ENCODE measurements around the gene AMH. TPM values are rescaled to one million over a fixed set of nuclear protein-coding genes. Genes with fewer than 3 reads are reported as not detected.

Gene AMH
- total and polyA plus RNA-seq, 11 donors, result 0.10 to 1.1 (median 0.57) TPM; not detected in 4

- intact Hi-C loops (cut with DNase I), result loop anchor here in 9 of 10 donors (1.0 to 10.0 kb wide), 12 partner anchors 32 to 125 kb away; partner anchors contain the start of genes PLEKHJ1 (in 6 of the 9), SF3A2 (in 6 of the 9), AP3D1 (in 2 of the 9) and DOT1L (in 2 of the 9)
Measured at GRCh38 chr19:2269244-2270156, 20.4 kb downstream of the AMH start.

DNA sequence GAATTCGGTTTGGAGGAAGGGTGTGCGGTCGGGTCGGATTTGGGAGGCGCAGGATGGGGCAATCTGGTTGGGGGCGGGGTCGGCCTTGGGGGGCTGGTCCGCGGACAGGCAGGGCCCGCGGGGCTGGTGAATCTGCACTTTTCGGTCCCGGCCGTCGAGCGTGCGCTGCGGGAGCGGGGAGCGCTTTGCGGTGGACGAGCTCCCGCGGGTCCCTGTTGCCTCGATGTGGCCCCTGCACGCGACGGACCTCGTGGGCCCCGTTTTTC, 21.0 kb downstream of the AMH start:
- H3K9me3 ChIP-seq, result no peaks in the 10 kb centered on the region
- H3K4me3 ChIP-seq, result peak overlapping the region; percentile 87 to 100 (median 98)
- intact Hi-C loops (cut with DNase I), result loop anchor here in 9 of 10 donors (1.0 to 10.0 kb wide), 12 partner anchors 33 to 125 kb away; partner anchors contain the start of genes PLEKHJ1 (in 5 of the 9), SF3A2 (in 5 of the 9), AP3D1 (in 2 of the 9) and DOT1L (in 2 of the 9)
- peaks cover 0 to 30% (median 22%) of the 10 kb centered on the region in 9 donors for H3K36me3 ChIP-seq
- peaks cover 9 to 73% (median 45%) of the 10 kb centered on the region in 12 donors for H3K4me1 ChIP-seq
- TF ChIP-seq POLR2A (IDR thresholded peaks at IDR 0.05), result no peak
- no peak for TF ChIP-seq CTCF (IDR thresholded peaks at IDR 0.05)
- DNase-seq (peak in 4 of 5 donors; percentile 54 to 73 (median 64)), ATAC-seq (peak in 1 of 4 donors; percentile 17)
- H3K27me3 ChIP-seq, result no peaks in the 10 kb centered on the region
- peak overlapping the region; percentile 91 to 100 (median 99) for H3K27ac ChIP-seq
- WGBS, 4 donors, result 0 to 2% (median 0%) methylated on average over 18 to 30 of the region's 30 CpGs

More at GRCh38 chr19:2269244-2270156, 20.4 kb downstream of the AMH start:
- TF ChIP-seq CTCF (IDR thresholded peaks at IDR 0.05) (no peak), POLR2A (IDR thresholded peaks at IDR 0.05) (peak; percentile 100)
- no peaks in the 10 kb centered on the region for H3K9me3 ChIP-seq
- DNase-seq, result peak; percentile 98 to 100 (median 99)
- ATAC-seq, result peak; percentile 89 to 92 (median 91)
- 0 to 1% (median 0%) methylated on average over 10 to 103 of the region's 103 CpGs for WGBS, 4 donors
- H3K4me3 ChIP-seq, result peak overlapping the region; percentile 87 to 100 (median 98)
- H3K4me1 ChIP-seq, result peaks cover 9 to 74% (median 42%) of the 10 kb centered on the region in 12 donors
- no peaks in the 10 kb centered on the region for H3K27me3 ChIP-seq
- H3K36me3 ChIP-seq, result peaks cover 0 to 30% (median 22%) of the 10 kb centered on the region in 9 donors
- H3K27ac ChIP-seq, result peak overlapping the region; percentile 91 to 100 (median 99)

DNA sequence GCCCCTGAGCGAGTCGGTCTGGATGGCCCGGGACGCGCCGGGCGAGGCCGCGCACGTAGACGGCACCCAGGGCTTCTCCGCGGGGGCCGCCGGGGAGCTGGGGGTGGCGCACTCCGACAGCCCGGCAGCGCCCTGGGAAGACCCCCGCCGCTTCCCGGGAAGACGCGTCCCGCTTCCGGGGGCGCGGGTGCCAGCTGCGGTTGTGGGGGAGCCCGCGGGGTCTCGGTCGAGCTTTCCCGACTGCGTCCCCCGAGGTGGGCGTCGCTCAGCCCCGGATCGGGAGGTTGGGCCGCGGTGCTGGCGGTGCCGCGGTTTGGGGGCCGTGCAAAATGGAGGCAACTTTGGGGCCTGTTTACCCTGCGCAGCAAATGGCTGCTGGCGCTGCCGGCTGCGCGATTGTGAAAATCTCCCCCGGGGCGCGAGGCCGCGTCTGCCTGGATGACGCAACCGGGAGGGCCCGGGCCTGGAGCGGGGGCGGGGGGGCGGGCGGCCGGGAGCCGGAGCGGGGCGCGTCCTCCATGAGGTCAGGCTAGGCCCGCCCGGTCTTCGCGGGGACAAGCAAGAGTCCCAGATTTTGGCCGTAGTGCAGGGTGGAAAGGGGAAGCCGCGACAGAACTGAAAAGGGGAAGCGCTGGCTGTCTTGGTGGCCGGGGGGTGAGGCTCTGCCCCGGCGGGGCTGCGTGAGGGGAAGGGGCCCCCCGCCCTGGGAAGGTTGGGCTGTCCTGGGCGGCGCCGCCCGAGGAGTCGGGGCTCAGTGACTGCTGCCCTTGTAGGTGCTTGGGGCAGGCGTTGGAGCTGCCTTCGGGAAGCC, 21.5 kb downstream of the AMH start:
- 0 to 1% (median 0%) methylated on average over 38 to 88 of the region's 88 CpGs for WGBS, 4 donors
- no peaks in the 10 kb centered on the region for H3K9me3 ChIP-seq
- intact Hi-C loops (cut with DNase I), result loop anchor here in 9 of 10 donors (1.0 to 10.0 kb wide), 12 partner anchors 33 to 124 kb away; partner anchors contain the start of genes PLEKHJ1 (in 5 of the 9), SF3A2 (in 5 of the 9), AP3D1 (in 2 of the 9) and DOT1L (in 2 of the 9)
- H3K4me1 ChIP-seq, result peaks cover 9 to 75% (median 50%) of the 10 kb centered on the region in 12 donors
- DNase-seq (peak; percentile 90 to 93 (median 91)), ATAC-seq (peak; percentile 8 to 56 (median 54))
- peak in 1 of 2 donors; percentile 73 for TF ChIP-seq POLR2A (IDR thresholded peaks at IDR 0.05)
- no peak for TF ChIP-seq CTCF (IDR thresholded peaks at IDR 0.05)
- peaks cover 0 to 34% (median 22%) of the 10 kb centered on the region in 9 donors for H3K36me3 ChIP-seq
- peak overlapping the region; percentile 87 to 100 (median 98) for H3K4me3 ChIP-seq
- peak overlapping the region; percentile 91 to 100 (median 99) for H3K27ac ChIP-seq
- H3K27me3 ChIP-seq, result no peaks in the 10 kb centered on the region
